GM21423 (cell line): ENCODE measurements around the gene ATP8B3.

Source experiments
- ATAC-seq: cut with Tn5 transposase; IDR thresholded peaks from one replicate; pipeline ENCODE4 v1.9.1; 2021; ENCODE audit warnings: mild to moderate bottlenecking, moderate library complexity; ENCODE audit not compliant: unreplicated experiment

The ATP8B3 gene

GRCh38 chr19:1748115-1748872, 63.8 kb downstream of the ATP8B3 start:
- ATAC-seq: no peak

- ATAC-seq: no peak
Measured at GRCh38 chr19:1747285-1748114, 64.6 kb downstream of the ATP8B3 start.

DNA sequence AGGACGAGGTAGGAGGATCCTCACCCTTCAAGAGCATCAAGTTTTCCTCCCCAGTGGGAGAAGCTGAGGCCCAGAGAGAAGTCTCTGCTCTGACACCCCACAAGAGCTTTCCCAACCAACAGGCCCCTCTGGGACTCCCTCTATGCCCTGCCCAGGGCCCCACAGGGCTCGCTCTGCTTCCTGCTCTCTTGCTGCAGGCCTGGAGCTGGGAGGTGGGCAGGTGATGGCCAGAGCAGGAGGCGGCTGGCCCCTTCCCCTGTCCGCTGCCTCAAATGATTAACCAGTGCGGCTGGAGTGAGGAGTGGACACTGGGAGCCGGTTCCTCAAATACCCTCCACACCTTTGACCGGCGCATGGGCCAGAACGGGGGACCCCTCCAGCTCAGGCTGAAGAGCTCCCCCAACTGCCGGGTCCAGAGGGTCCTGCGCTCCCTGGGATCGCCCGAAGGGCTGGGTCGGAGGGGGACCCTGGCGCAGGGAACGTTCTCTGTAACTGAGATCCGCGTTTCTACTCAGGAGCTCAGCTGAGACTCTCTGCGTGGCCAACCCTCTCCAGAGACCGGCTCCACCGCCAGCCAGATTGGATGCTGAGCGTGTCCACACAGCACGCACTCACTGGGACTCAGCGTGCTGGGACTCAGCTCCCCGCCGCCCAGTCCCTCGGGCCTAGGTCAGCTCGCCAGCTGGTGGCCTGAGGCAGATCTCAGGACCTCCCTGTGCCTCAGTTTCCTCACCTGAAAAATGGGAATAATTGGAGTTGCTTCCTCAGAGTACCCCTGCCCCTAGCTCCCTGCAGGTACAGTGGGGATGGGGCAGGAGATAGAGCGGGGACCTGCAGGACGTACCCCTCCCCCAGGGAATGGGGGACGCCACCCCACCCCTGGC, 65.4 kb downstream of the ATP8B3 start:
- ATAC-seq: no peak

GRCh38 chr19:1745589-1746031, 66.5 kb downstream of the ATP8B3 start:
- no peak for ATAC-seq

- no peak for ATAC-seq
Measured at GRCh38 chr19:1744822-1745563, 67.1 kb downstream of the ATP8B3 start.

- no peak for ATAC-seq
Measured at GRCh38 chr19:1744133-1744665, 67.9 kb downstream of the ATP8B3 start.

- ATAC-seq: no peak
Measured at GRCh38 chr19:1742989-1743696, 68.9 kb downstream of the ATP8B3 start.

- ATAC-seq: no peak
Measured at GRCh38 chr19:1739960-1740629, 72.0 kb downstream of the ATP8B3 start.

DNA sequence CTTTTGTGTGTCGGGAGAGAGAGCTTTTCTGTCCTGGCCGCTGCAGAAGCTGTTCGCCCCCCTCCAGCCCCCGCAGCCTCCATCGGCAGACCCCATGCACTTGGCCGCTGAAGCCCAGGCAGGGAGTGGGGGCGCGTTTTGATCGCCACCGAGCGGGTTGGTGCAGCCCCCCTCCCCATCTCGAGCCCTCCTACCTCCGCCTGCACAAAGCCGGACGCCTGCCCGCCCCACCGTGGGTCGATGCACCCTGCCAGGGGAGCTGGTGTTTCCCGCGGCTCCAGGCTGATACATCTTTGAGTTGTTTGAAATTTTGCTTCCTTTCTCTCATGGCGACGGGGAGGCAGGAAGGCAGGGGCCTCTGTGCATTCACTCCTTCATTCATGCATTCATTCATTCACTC, 75.1 kb downstream of the ATP8B3 start:
- ATAC-seq: no peak

DNA sequence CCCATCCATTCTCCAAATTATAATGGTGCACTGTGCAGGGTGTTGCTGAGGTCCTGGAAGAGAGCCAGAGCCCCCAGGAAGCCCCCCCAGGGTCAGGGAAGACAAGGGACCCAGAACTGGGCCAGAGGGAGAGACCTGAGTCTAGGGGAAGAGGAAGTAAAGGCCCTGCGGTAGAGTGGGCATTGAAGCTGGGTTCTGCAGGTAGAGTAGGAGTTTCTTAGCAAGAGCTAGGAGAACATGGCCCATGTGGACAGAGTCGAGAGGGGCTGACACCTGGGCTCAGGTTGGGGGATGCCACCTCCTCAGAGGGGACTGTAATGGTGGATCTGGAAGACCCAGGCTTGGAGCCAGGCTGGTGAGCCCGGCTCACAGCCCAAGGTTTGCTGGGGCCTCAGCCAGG, 75.8 kb downstream of the ATP8B3 start:
- no peak for ATAC-seq

DNA sequence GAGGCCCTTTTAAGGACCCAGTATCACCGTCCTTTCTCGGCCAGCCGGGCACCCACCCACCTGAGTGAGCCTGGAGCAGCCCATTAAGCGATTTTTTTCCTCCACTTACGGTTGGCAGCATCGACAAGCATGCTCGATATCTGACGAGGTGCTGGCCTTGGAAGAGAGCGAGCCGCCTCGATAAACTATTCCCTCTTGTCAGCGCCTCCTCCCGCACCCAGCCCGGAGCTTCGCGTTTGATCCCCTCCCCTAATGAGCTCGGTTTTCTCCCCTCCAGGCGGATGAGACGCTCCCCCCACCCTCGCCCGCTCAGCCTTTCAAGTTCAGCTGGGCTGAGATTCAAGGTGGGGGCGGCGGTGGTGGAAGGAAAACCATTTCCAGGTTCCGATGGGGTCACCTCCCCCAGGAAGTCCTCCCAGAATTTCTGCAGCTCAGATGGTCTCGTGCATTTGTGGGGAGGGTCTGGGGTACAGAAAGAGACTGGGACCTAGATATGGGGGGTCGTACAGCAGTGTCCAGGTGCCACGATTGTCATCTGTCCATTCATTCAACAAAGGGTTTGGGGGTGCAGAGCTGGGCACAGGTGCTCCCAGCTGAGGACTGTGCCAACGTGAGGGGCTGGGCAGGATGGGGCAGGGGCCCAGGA, 77.6 kb downstream of the ATP8B3 start:
- ATAC-seq: no peak
